WTC11 (cell line): ENCODE results near the gene LGR6. TPM values are rescaled to one million over a fixed set of nuclear protein-coding genes. Genes with fewer than 3 reads are reported as not detected.

Experiments used
- ATAC-seq: fragments of 200-7000 bp; cut with Tn5 transposase; 2 replicates; pipeline ENCODE4 v1.10.0; 2021; ENCODE audit warnings: mild to moderate bottlenecking, moderate library complexity
- CTCF ChIA-PET: fragments of 300-600 bp; sonication (Branson Sonifier 250); formaldehyde crosslinking; loops from one replicate; lab custom pipeline; 2021; ENCODE audit warnings: antibody characterized with exemption; lab: Charles Lee
- POLR2A ChIA-PET: fragments of 350-600 bp; sonication (Branson Sonifier 250); formaldehyde crosslinking; loops from one replicate; lab custom pipeline; 2021; ENCODE audit warnings: antibody characterized with exemption; lab: Charles Lee
- DNase-seq: peaks from one replicate; pipeline ENCODE4 v3.0.0; 2021; ENCODE audit warnings: low spot score
- H3K27ac Mint-ChIP-seq: 2 replicates; pipeline ENCODE4 v1.8.0; 2021; ENCODE audit warnings: mixed read lengths
- H3K27me3 Mint-ChIP-seq: 2 replicates; pipeline ENCODE4 v1.8.0; 2021; ENCODE audit warnings: low read depth, mild to moderate bottlenecking, moderate library complexity, mixed read lengths
- H3K36me3 Mint-ChIP-seq: 2 replicates; pipeline ENCODE4 v1.8.0; 2021; ENCODE audit warnings: mixed read lengths
- H3K4me1 Mint-ChIP-seq: 2 replicates; pipeline ENCODE4 v1.8.0; 2022; ENCODE audit warnings: mixed read lengths
- H3K4me3 Mint-ChIP-seq: 2 replicates; pipeline ENCODE4 v1.8.0; 2021; ENCODE audit warnings: mild to moderate bottlenecking, moderate library complexity, mixed read lengths
- H3K9me3 Mint-ChIP-seq: 2 replicates; pipeline ENCODE4 v1.8.0; 2021; ENCODE audit warnings: mixed read lengths
- ATF2 ChIP-seq: sonication (generic); formaldehyde crosslinking; IDR thresholded peaks from 2 replicates; pipeline ENCODE4 v1.8.1; 2022; ENCODE audit warnings: low read depth, missing genetic modification reagents, borderline replicate concordance
- E2F4 ChIP-seq: sonication (generic); formaldehyde crosslinking; IDR thresholded peaks from 2 replicates; pipeline ENCODE4 v1.8.1; 2022; ENCODE audit warnings: low read depth, mild to moderate bottlenecking, moderate library complexity, missing genetic modification reagents, borderline replicate concordance
- ELF4 ChIP-seq: sonication (generic); formaldehyde crosslinking; IDR thresholded peaks from 2 replicates; pipeline ENCODE4 v1.8.1; 2022; ENCODE audit warnings: low read depth, mild to moderate bottlenecking, moderate library complexity, missing genetic modification reagents
- EMX1 ChIP-seq: fragments of 250-450 bp; sonication (Bioruptor Pico); IDR thresholded peaks from 2 replicates; pipeline ENCODE4 v1.8.0; 2021; ENCODE audit warnings: mild to moderate bottlenecking
- ETV6 ChIP-seq: sonication (generic); formaldehyde crosslinking; IDR thresholded peaks from 2 replicates; pipeline ENCODE4 v1.8.1; 2022; ENCODE audit warnings: mild to moderate bottlenecking, missing genetic modification reagents
- FOXJ3 ChIP-seq: sonication (generic); formaldehyde crosslinking; IDR thresholded peaks from 2 replicates; pipeline ENCODE4 v1.9.0; 2021; ENCODE audit warnings: missing genetic modification reagents, mild to moderate bottlenecking, borderline replicate concordance
- GABPB1 ChIP-seq: sonication (generic); formaldehyde crosslinking; IDR thresholded peaks from 2 replicates; pipeline ENCODE4 v1.8.1; 2023; ENCODE audit warnings: mild to moderate bottlenecking, missing genetic modification reagents
- IRF2 ChIP-seq: sonication (generic); formaldehyde crosslinking; IDR thresholded peaks from 2 replicates; pipeline ENCODE4 v1.8.0; 2022; ENCODE audit warnings: low read depth, missing genetic modification reagents, borderline replicate concordance
- MLX ChIP-seq: sonication (generic); formaldehyde crosslinking; IDR thresholded peaks from 2 replicates; pipeline ENCODE4 v1.8.1; 2023; ENCODE audit warnings: mild to moderate bottlenecking, missing genetic modification reagents, moderate library complexity
- MYBL2 ChIP-seq: sonication (generic); formaldehyde crosslinking; IDR thresholded peaks from 2 replicates; pipeline ENCODE4 v1.8.1; 2023; ENCODE audit warnings: mild to moderate bottlenecking, moderate library complexity, missing genetic modification reagents
- NFATC4 ChIP-seq: fragments of 250-450 bp; sonication (Bioruptor Pico); IDR thresholded peaks from 2 replicates; pipeline ENCODE4 v1.9.0; 2021; ENCODE audit warnings: mild to moderate bottlenecking
- NFYB ChIP-seq: sonication (generic); formaldehyde crosslinking; conservative IDR thresholded peaks from 2 replicates; pipeline ENCODE4 v1.8.0; 2022; ENCODE audit warnings: low read depth, missing genetic modification reagents
- OVOL2 ChIP-seq: fragments of 250-450 bp; sonication (Bioruptor Pico); IDR thresholded peaks from 2 replicates; pipeline ENCODE4 v1.9.0; 2021; ENCODE audit warnings: mild to moderate bottlenecking, borderline replicate concordance
- SMAD3 ChIP-seq: sonication (generic); formaldehyde crosslinking; IDR thresholded peaks from 2 replicates; pipeline ENCODE4 v1.8.0; 2022; ENCODE audit warnings: missing genetic modification reagents, mild to moderate bottlenecking, borderline replicate concordance
- SP1 ChIP-seq: sonication (generic); formaldehyde crosslinking; conservative IDR thresholded peaks from 2 replicates; pipeline ENCODE4 v1.8.1; 2022; ENCODE audit warnings: missing genetic modification reagents
- TCF7 ChIP-seq: sonication (generic); formaldehyde crosslinking; IDR thresholded peaks from 2 replicates; pipeline ENCODE4 v1.8.0; 2022; ENCODE audit warnings: mild to moderate bottlenecking, low read depth, missing genetic modification reagents, moderate library complexity
- TEAD4 ChIP-seq: sonication (generic); formaldehyde crosslinking; IDR thresholded peaks from 2 replicates; pipeline ENCODE4 v1.8.0; 2022; ENCODE audit warnings: mild to moderate bottlenecking, missing genetic modification reagents
- TP53 ChIP-seq: sonication (generic); formaldehyde crosslinking; IDR thresholded peaks from 2 replicates; pipeline ENCODE4 v1.8.1; 2023; ENCODE audit warnings: mild to moderate bottlenecking, missing genetic modification reagents
- ZNF219 ChIP-seq: sonication (generic); formaldehyde crosslinking; IDR thresholded peaks from 2 replicates; pipeline ENCODE4 v1.8.0; 2023; ENCODE audit warnings: missing genetic modification reagents, mild to moderate bottlenecking, borderline replicate concordance
- ZNF263 ChIP-seq: sonication (generic); formaldehyde crosslinking; IDR thresholded peaks from 2 replicates; pipeline ENCODE4 v1.8.1; 2022; ENCODE audit warnings: low read depth, mild to moderate bottlenecking, moderate library complexity, missing genetic modification reagents
- ZNF317 ChIP-seq: sonication (generic); formaldehyde crosslinking; IDR thresholded peaks from 2 replicates; pipeline ENCODE4 v1.8.1; 2023; ENCODE audit warnings: low read depth, mild to moderate bottlenecking, moderate library complexity, missing genetic modification reagents, borderline replicate concordance
- ZNF512 ChIP-seq: sonication (generic); formaldehyde crosslinking; IDR thresholded peaks from 2 replicates; pipeline ENCODE4 v1.8.1; 2022; ENCODE audit warnings: missing genetic modification reagents, borderline replicate concordance
- total RNA-seq: library from RNA; stranded (reverse); gene quantifications from 3 replicates; pipeline ENCODE4 v1.2.3, GENCODE V29; 2021
- TF ChIP-seq, protein P1 (sequence below): sonication (generic); formaldehyde crosslinking; conservative IDR thresholded peaks from 2 replicates; pipeline ENCODE4 v1.8.1; 2023; ENCODE audit warnings: mild to moderate bottlenecking, low read depth, missing genetic modification reagents, moderate library complexity
- TF ChIP-seq, protein P2 (sequence below): sonication (generic); formaldehyde crosslinking; IDR thresholded peaks from 2 replicates; pipeline ENCODE4 v1.8.1; 2023; ENCODE audit warnings: mild to moderate bottlenecking, missing genetic modification reagents, moderate library complexity

The LGR6 gene
- total RNA-seq, 1 experiment from 2014 or later: 1.1 TPM

- H3K4me1 Mint-ChIP-seq: peaks cover 10% of the 10 kb centered on the region
- H3K27ac Mint-ChIP-seq: no peak overlapping the region
- POLR2A ChIA-PET: no interaction called here
- H3K36me3 Mint-ChIP-seq: no peaks in the 10 kb centered on the region
- CTCF ChIA-PET: interaction anchor here (0.6 to 2.6 kb wide), 5 partner anchors 30 to 143 kb away, joined by 4 to 19 read pairs (median 7); partner anchors contain the start of genes ELF3 and GPR37L1
- no peak for ATAC-seq
- no peaks in the 10 kb centered on the region for H3K27me3 Mint-ChIP-seq
- TF ChIP-seq ZNF219 (CRISPR knock-in tag) (no peak), SMAD3 (CRISPR knock-in tag) (no peak), IRF2 (no peak), TCF7 (CRISPR knock-in tag) (no peak), NFATC4 (CRISPR knock-in tag) (no peak), ATF2 (CRISPR knock-in tag) (no peak), ELF4 (CRISPR knock-in tag) (no peak), OVOL2 (CRISPR knock-in tag) (no peak), E2F4 (no peak), TEAD4 (CRISPR knock-in tag) (no peak), ZNF263 (no peak), GABPB1 (CRISPR knock-in tag) (no peak), ZNF512 (CRISPR knock-in tag) (no peak), MYBL2 (CRISPR knock-in tag) (no peak), SP1 (CRISPR knock-in tag) (no peak)
- TF ChIP-seq, protein P1, sequence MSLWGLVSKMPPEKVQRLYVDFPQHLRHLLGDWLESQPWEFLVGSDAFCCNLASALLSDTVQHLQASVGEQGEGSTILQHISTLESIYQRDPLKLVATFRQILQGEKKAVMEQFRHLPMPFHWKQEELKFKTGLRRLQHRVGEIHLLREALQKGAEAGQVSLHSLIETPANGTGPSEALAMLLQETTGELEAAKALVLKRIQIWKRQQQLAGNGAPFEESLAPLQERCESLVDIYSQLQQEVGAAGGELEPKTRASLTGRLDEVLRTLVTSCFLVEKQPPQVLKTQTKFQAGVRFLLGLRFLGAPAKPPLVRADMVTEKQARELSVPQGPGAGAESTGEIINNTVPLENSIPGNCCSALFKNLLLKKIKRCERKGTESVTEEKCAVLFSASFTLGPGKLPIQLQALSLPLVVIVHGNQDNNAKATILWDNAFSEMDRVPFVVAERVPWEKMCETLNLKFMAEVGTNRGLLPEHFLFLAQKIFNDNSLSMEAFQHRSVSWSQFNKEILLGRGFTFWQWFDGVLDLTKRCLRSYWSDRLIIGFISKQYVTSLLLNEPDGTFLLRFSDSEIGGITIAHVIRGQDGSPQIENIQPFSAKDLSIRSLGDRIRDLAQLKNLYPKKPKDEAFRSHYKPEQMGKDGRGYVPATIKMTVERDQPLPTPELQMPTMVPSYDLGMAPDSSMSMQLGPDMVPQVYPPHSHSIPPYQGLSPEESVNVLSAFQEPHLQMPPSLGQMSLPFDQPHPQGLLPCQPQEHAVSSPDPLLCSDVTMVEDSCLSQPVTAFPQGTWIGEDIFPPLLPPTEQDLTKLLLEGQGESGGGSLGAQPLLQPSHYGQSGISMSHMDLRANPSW: no peak
- TF ChIP-seq, all 79 proteins: peak for 0
- DNase-seq: no peak
- no peak overlapping the region for H3K4me3 Mint-ChIP-seq
- H3K9me3 Mint-ChIP-seq: no peaks in the 10 kb centered on the region
These were observed 40.3 kb upstream of the LGR6 start for GRCh38 chr1:202153284-202153683.

- Mint-ChIP-seq H3K27me3 (no peaks in the 10 kb centered on the region), H3K4me1 (peaks cover 16% of the 10 kb centered on the region), H3K27ac (peak overlapping the region; percentile 89), H3K36me3 (no peaks in the 10 kb centered on the region), H3K9me3 (no peaks in the 10 kb centered on the region), H3K4me3 (no peak overlapping the region)
- CTCF ChIA-PET: interaction anchor here (0.5 to 3.3 kb wide), 45 partner anchors 8 to 1353 kb away, joined by 3 to 73 read pairs (median 5); partner anchors contain the start of genes ARL8A, ELF3, GPR37L1 and LGR6
- POLR2A ChIA-PET: interaction anchor here (1.4 kb wide), 1 partner anchor 10 kb away, joined by 6 read pairs; the partner anchor contains the start of gene ARL8A
- no peak for ATAC-seq
- TF ChIP-seq TP53 (CRISPR knock-in tag) (no peak), ELF4 (CRISPR knock-in tag) (no peak), NFYB (CRISPR knock-in tag) (no peak), EMX1 (CRISPR knock-in tag) (no peak), SP1 (CRISPR knock-in tag) (no peak), FOXJ3 (CRISPR knock-in tag) (no peak), MLX (CRISPR knock-in tag) (no peak), ETV6 (CRISPR knock-in tag) (no peak), ZNF317 (no peak), ZNF219 (CRISPR knock-in tag) (no peak)
- TF ChIP-seq, protein P2, sequence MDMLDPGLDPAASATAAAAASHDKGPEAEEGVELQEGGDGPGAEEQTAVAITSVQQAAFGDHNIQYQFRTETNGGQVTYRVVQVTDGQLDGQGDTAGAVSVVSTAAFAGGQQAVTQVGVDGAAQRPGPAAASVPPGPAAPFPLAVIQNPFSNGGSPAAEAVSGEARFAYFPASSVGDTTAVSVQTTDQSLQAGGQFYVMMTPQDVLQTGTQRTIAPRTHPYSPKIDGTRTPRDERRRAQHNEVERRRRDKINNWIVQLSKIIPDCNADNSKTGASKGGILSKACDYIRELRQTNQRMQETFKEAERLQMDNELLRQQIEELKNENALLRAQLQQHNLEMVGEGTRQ (CRISPR knock-in tag): no peak
- no peak for DNase-seq
These were observed 39.3 kb upstream of the LGR6 start for GRCh38 chr1:202154148-202154765.
